GM12801 (cell line): Measurements from ENCODE around the gene SERPINB1.

Source experiments
- CTCF ChIP-seq: IDR thresholded peaks from one replicate; pipeline ENCODE4 v1.5.1; 2011; ENCODE audit warnings: control low read depth; ENCODE audit not compliant: insufficient read length; ENCODE audit errors: extremely low read depth

SERPINB1 gene

DNA sequence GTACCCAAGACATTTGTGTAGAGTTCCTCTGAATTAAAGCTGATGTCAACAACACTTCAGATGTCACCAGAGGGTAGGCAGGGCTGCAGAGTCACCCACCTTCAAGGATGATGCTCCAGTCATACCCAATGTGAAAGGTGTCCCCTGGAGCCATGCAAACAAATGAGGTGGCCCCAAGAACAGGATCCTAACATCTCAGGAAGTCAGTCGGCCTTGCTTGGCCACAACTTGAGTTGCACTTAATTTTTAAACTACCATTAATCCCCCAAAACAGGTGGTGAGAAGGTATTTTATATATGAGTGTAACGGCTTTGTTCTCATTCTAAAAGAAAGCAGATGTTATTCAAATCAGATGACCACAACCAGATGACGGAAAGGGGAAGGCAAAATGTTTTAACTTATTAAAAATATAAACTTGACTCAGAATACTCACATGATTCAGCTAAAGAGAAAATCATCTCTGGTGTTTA, 21.1 kb upstream of the SERPINB1 start:
- no peak for TF ChIP-seq CTCF

GRCh38 chr6:2861822-2862164, 20.1 kb upstream of the SERPINB1 start:
- no peak for TF ChIP-seq CTCF

DNA sequence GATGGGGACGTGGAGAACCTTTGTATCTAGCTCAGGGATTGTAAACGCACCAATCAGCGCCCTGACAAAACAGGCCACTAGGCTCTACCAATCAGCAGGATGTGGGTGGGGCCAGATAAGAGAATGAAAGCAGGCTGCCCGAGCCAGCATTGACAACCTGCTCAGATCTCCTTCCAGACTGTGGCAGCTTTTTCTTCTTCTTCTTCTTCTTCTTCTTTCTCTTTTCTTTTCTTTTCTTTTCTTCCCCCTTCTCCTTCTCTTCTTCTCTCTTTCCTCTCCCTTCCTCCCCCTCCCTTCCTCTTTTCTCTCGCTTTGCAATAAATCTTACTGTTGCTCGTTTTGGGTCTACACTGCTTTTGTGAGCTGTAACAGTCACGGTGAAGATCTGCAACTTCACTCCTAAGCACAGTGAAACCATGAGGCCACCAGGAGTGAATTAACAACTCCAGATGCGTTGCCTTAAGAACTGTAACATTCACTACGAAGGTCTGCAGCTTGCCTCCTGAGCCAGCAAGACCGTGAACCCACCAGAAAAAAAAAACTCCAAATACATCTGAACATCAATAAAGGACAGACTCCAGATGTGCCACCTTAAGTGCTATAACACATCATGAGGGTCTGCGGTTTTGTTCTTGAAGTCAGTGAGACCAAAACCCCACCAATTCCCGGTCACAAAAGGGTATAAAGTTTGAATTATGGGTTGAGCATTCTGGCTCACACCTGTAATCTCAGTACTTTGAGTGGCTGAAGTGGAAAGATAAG, 19.6 kb upstream of the SERPINB1 start:
- TF ChIP-seq CTCF, result no peak

DNA sequence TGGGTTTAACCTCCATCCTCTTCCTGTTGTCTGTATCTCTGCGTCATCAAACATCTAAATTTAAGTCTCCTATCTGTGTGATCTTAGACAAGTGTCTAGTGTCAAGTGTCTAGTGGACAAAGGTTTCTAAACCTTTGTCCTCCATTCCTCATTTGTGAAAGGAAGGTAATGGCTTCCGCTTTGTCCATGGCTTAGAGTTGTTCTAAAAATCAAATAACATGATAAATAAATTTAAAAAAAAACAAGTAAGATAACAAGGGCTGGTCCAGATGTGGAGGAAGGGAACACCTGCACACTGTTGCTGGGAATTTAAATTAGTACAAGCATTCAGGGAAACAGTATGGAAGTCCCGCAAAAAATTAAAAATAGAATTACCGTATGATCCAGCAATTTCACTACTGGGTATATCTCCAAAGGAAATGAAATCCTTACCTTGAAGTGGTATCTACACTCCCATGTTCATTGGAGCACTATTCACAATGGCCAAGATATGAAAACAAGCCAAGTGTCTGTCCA, 17.6 kb upstream of the SERPINB1 start:
- no peak for TF ChIP-seq CTCF

DNA sequence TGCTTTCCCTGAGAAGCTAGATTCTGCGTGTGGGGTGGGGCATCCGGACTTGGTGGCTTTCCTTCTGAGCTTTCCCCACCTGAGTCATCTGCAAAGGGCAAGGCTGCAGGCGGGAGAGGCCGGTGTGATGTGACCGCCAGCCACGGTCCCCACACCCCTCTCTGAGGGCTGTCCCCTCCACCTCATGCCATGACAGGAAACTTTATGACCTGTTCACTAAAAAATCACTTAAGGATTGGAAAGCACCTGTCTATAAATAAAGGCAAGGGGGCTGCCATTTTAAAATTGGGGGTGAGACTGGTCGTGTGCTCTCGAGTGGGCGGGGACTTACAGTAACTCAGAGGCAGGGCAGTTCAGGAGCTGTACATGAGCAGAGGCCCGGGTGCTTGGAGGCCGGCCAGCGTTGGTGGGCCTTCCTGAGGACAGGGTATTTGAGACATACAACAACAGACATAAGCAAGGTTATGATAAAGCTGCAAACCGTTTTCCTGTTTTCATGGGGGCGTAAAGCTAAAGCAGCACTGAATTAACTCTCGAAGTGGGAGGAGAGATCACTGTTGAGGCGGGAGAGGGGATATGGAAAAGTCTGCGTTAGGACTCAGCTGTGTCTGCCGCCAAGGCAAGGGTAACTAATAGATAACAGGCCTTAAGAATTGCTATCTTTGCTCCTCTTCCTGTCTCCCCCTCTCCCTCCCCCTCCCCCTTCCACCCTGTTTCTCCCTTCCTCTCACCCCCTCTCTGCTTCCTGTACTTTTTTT, 16.1 kb upstream of the SERPINB1 start:
- TF ChIP-seq CTCF, result no peak

DNA sequence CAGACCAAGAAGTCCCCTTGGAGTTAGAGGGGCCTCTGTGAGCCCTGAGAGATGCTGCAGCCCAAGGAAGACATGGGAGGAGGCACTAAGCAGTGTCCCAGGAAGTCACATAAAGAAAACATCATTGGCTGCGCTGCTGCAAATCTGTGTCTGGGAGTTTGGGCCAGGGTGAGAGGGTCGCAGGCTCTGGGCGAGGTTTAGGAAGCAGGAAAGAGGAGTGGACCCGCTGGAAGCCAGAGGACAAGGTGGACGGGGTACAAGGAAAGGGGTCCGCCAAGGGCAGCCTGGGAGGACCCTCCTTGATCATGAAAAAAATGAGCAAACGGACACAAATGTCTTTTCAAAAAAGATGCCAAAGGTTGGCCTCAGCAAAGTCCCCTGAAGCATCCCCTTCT, 15.5 kb upstream of the SERPINB1 start:
- TF ChIP-seq CTCF, result no peak

GRCh38 chr6:2855061-2855519, 13.4 kb upstream of the SERPINB1 start:
- no peak for TF ChIP-seq CTCF
